HepG2 (cell line): ENCODE data around the gene NPPA. TPM values are rescaled to one million over a fixed set of nuclear protein-coding genes. Genes with fewer than 3 reads are reported as not detected.

Source experiments
- BRD4 ChIP-seq: sonication (generic); formaldehyde crosslinking; IDR thresholded peaks from 2 replicates; pipeline ENCODE4 v1.4.0; 2020; ENCODE audit warnings: missing genetic modification reagents
- CERS6 ChIP-seq: sonication (generic); formaldehyde crosslinking; IDR thresholded peaks from 2 replicates; pipeline ENCODE4 v1.5.0; 2020; ENCODE audit warnings: missing genetic modification reagents
- CHCHD3 ChIP-seq: sonication (generic); formaldehyde crosslinking; IDR thresholded peaks from 2 replicates; pipeline ENCODE4 v1.8.0; 2022; ENCODE audit warnings: mild to moderate bottlenecking, missing genetic modification reagents, moderate library complexity
- ELF1 ChIP-seq: sonication (generic); formaldehyde crosslinking; IDR thresholded peaks from 2 replicates; pipeline ENCODE4 v1.4.0; 2020; ENCODE audit warnings: missing genetic modification reagents
- FOSL1 ChIP-seq: sonication (generic); formaldehyde crosslinking; IDR thresholded peaks from 2 replicates; pipeline ENCODE4 v1.9.0; 2021; ENCODE audit warnings: missing genetic modification reagents, borderline replicate concordance
- HDAC6 ChIP-seq: fragments of 200-600 bp; sonication (generic); IDR thresholded peaks from 2 replicates; pipeline ENCODE4 v1.7.0; 2017; ENCODE audit warnings: mild to moderate bottlenecking, antibody characterized with exemption, low read length, low read depth
- JUND ChIP-seq: sonication (generic); formaldehyde crosslinking; IDR thresholded peaks from 2 replicates; pipeline ENCODE4 v1.8.0; 2022; ENCODE audit warnings: mild to moderate bottlenecking, missing genetic modification reagents
- LCORL ChIP-seq, 2 experiments: fragments of 450-650 bp in 1 of 2; sonication (generic) in 1 of 2; formaldehyde crosslinking in 1 of 2; IDR thresholded peaks; 2 replicates each; pipeline versions ENCODE4 v1.5.0 to v1.6.1; 2017 to 2020; ENCODE audit warnings: antibody characterized with exemption in 1 of 2, missing genetic modification reagents in 1 of 2
- MEF2D ChIP-seq: sonication (generic); formaldehyde crosslinking; IDR thresholded peaks from 2 replicates; pipeline ENCODE4 v1.5.1; 2020; ENCODE audit warnings: mild to moderate bottlenecking, missing genetic modification reagents
- SIN3B ChIP-seq: fragments of 150-350 bp; IDR thresholded peaks from 2 replicates; pipeline ENCODE4 v1.6.1; 2014; ENCODE audit warnings: low read length
- ZGPAT ChIP-seq: IDR thresholded peaks from 2 replicates; pipeline ENCODE4 v1.6.1; 2016; ENCODE audit warnings: mild to moderate bottlenecking
- ZKSCAN1 ChIP-seq: fragments of 150-350 bp; IDR thresholded peaks from 2 replicates; pipeline ENCODE4 v1.6.1; 2014; ENCODE audit warnings: low read length
- ZNF260 ChIP-seq: sonication (generic); formaldehyde crosslinking; IDR thresholded peaks from 2 replicates; pipeline ENCODE4 v1.4.0; 2020; ENCODE audit warnings: missing genetic modification reagents, low read depth, mild to moderate bottlenecking, borderline replicate concordance
- ZNF318 ChIP-seq: sonication (generic); formaldehyde crosslinking; IDR thresholded peaks from 2 replicates; pipeline ENCODE4 v1.4.0; 2020; ENCODE audit warnings: mild to moderate bottlenecking, missing genetic modification reagents
- ZNF766 ChIP-seq: sonication (generic); formaldehyde crosslinking; IDR thresholded peaks from 2 replicates; pipeline ENCODE4 v1.5.0; 2020; ENCODE audit warnings: missing genetic modification reagents, borderline replicate concordance
- polyA plus RNA-seq, 8 experiments: library from polyadenylated mRNA; depleted of rRNA in 3 of 8; stranded (reverse) in 7 of 8; unstranded in 1 of 8; fragments of >200 nt; fragmentation: Illumina TruSeq in 4 of 8; extraction: Trizol in 4 of 8; gene quantifications; 2 replicates each; pipeline versions ENCODE4 v1.2.1 to v1.2.3, GENCODE V29; 2011 to 2016; ENCODE audit warnings: low read depth in 4 of 8, missing spikeins in 1 of 8, mixed read lengths in 1 of 8; ENCODE audit not compliant: insufficient read depth in 1 of 8
- total RNA-seq, 5 experiments: library from RNA; depleted of rRNA; stranded (reverse); fragments of >200 nt; fragmentation: Illumina TruSeq; extraction: Trizol; gene quantifications; 2 replicates each; pipeline ENCODE4 v1.2.3, GENCODE V29; 2016; ENCODE audit warnings: low read depth in 1 of 5
- TF ChIP-seq, protein P1 (sequence below): sonication (generic); formaldehyde crosslinking; conservative IDR thresholded peaks from 2 replicates; pipeline ENCODE4 v1.4.0; 2020; ENCODE audit warnings: missing genetic modification reagents

The NPPA gene
- total and polyA plus RNA-seq, 2 of the 13 experiments (the other 11 are each of a cell fraction or from before 2014, with no cell fraction given) = not detected

GRCh38 chr1:11805422-11806306, 41.9 kb downstream of the NPPA start, which contains the start of the genes CLCN6 and MTHFR (continued):
- TF ChIP-seq ZNF260 (CRISPR knock-in tag) = no peak
- peak; percentile 51; the same call in 1 of the 2 replicates for TF ChIP-seq FOSL1 (CRISPR knock-in tag)
- TF ChIP-seq MEF2D (CRISPR knock-in tag) = peak; percentile 88
- TF ChIP-seq CHCHD3 (CRISPR knock-in tag) = 0 out of 2 replicates have a peak, but pooled peaks have one; percentile 44
- no peak for TF ChIP-seq ZKSCAN1
- no peak for TF ChIP-seq CERS6
- TF ChIP-seq, protein P1, sequence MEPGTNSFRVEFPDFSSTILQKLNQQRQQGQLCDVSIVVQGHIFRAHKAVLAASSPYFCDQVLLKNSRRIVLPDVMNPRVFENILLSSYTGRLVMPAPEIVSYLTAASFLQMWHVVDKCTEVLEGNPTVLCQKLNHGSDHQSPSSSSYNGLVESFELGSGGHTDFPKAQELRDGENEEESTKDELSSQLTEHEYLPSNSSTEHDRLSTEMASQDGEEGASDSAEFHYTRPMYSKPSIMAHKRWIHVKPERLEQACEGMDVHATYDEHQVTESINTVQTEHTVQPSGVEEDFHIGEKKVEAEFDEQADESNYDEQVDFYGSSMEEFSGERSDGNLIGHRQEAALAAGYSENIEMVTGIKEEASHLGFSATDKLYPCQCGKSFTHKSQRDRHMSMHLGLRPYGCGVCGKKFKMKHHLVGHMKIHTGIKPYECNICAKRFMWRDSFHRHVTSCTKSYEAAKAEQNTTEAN (CRISPR knock-in tag) = peak; percentile 51; the same call in 1 of the 2 replicates
- peak; percentile 76; the same call in 1 of the 2 replicates for TF ChIP-seq ELF1 (CRISPR knock-in tag)
- peak; percentile 87 for TF ChIP-seq ZGPAT (CRISPR knock-in tag)
- no peak for TF ChIP-seq HDAC6
- 0 out of 2 replicates have a peak, but pooled peaks have one; percentile 25 for TF ChIP-seq ZNF318 (CRISPR knock-in tag)
- TF ChIP-seq BRD4 (CRISPR knock-in tag) = 0 out of 2 replicates have a peak, but pooled peaks have one; percentile 48
- TF ChIP-seq JUND = peak; percentile 12; the same call in 1 of the 2 replicates
- no peak for TF ChIP-seq LCORL (IDR thresholded peaks at IDR 0.05)
- TF ChIP-seq LCORL (CRISPR knock-in tag; IDR thresholded peaks at IDR 0.05) = 0 out of 2 replicates have a peak, but pooled peaks have one; percentile 54
- peak; percentile 71; the same call in 1 of the 2 replicates for TF ChIP-seq SIN3B
- TF ChIP-seq ZNF766 (CRISPR knock-in tag) = peak; percentile 71; the same call in 1 of the 2 replicates
